ENCODE data around the gene OOSP4B. TPM values are rescaled to one million over a fixed set of nuclear protein-coding genes. Genes with fewer than 3 reads are reported as not detected.

OOSP4B gene
- total and polyA plus RNA-seq, 2 experiments from 2014 or later: not detected

GRCh38 chr11:60056349-60056969 lies 39.5 kb downstream of the OOSP4B start, which contains the start of gene MS4A3:
Gene MS4A3, plus strand, starts transcription at chr11:60056665. Its CDS starts 4,496 bp downstream, at chr11:60061161.
- Histone ChIP-seq H3K4me3 (no peak within 1 kb of the TSS), H3K27ac (no peak within 1 kb of the TSS), H3K27me3 (no peaks in the 10 kb centered on the region), H3K4me1 (ENCODE audit: low read depth) (no peaks in the 10 kb centered on the region), H3K36me3 (no peaks in the 10 kb centered on the region), H3K9me3 (ENCODE audit: low read depth) (no peaks in the 10 kb centered on the region)
- no peak for TF ChIP-seq CTCF (IDR thresholded peaks at IDR 0.05; ENCODE audit: low read depth, low read length)
- no peak for DNase-seq (ENCODE audit: low read depth in 1 of 2, low spot score in 1 of 2)

- DNase-seq (ENCODE audit: low read depth in 1 of 2, low spot score in 1 of 2): no peak
- H3K4me3 ChIP-seq: no peak overlapping the region
- H3K9me3 ChIP-seq (ENCODE audit: low read depth): no peaks in the 10 kb centered on the region
- no peaks in the 10 kb centered on the region for H3K4me1 ChIP-seq (ENCODE audit: low read depth)
- TF ChIP-seq CTCF (IDR thresholded peaks at IDR 0.05; ENCODE audit: low read depth, low read length): no peak
- no peaks in the 10 kb centered on the region for H3K27me3 ChIP-seq
- H3K27ac ChIP-seq: no peak overlapping the region
- H3K36me3 ChIP-seq: no peaks in the 10 kb centered on the region
Measured at GRCh38 chr11:60059052-60059451, 42.1 kb downstream of the OOSP4B start.

- Histone ChIP-seq H3K4me3 (no peak overlapping the region), H3K4me1 (ENCODE audit: low read depth) (no peaks in the 10 kb centered on the region), H3K27me3 (no peaks in the 10 kb centered on the region), H3K27ac (no peak overlapping the region), H3K9me3 (ENCODE audit: low read depth) (no peaks in the 10 kb centered on the region), H3K36me3 (no peaks in the 10 kb centered on the region)
- no peak for TF ChIP-seq CTCF (IDR thresholded peaks at IDR 0.05; ENCODE audit: low read depth, low read length)
- DNase-seq (ENCODE audit: low read depth in 1 of 2, low spot score in 1 of 2): no peak
Measured at GRCh38 chr11:60059521-60060240, 42.7 kb downstream of the OOSP4B start.

- no peak for DNase-seq (ENCODE audit: low read depth in 1 of 2, low spot score in 1 of 2)
- Histone ChIP-seq H3K4me1 (ENCODE audit: low read depth) (no peaks in the 10 kb centered on the region), H3K27me3 (no peaks in the 10 kb centered on the region), H3K27ac (no peak overlapping the region), H3K9me3 (ENCODE audit: low read depth) (no peaks in the 10 kb centered on the region), H3K4me3 (no peak overlapping the region), H3K36me3 (no peaks in the 10 kb centered on the region)
- no peak for TF ChIP-seq CTCF (IDR thresholded peaks at IDR 0.05; ENCODE audit: low read depth, low read length)
Measured at GRCh38 chr11:60064111-60064510, 47.1 kb downstream of the OOSP4B start.

GRCh38 chr11:60065801-60066200 lies 48.8 kb downstream of the OOSP4B start:
- Histone ChIP-seq H3K27ac (no peak overlapping the region), H3K4me1 (ENCODE audit: low read depth) (no peaks in the 10 kb centered on the region), H3K4me3 (no peak overlapping the region), H3K9me3 (ENCODE audit: low read depth) (no peaks in the 10 kb centered on the region), H3K27me3 (no peaks in the 10 kb centered on the region), H3K36me3 (no peaks in the 10 kb centered on the region)
- DNase-seq (ENCODE audit: low read depth in 1 of 2, low spot score in 1 of 2): no peak
- TF ChIP-seq CTCF (IDR thresholded peaks at IDR 0.05; ENCODE audit: low read depth, low read length): no peak

All from cardiac muscle cell (in vitro differentiated cells and primary cell).